Measurements from ENCODE around the gene SNRNP25.

GRCh38 chr16:33877-34647 is 19.6 kb upstream of the SNRNP25 start:
- no peak for TF ChIP-seq EZH2 (IDR thresholded peaks at IDR 0.05)
- TF ChIP-seq FOXP2 (optimal IDR thresholded peaks at IDR 0.05; ENCODE audit: control extremely low read depth, extremely low read length, insufficient read depth): no peak
- TF ChIP-seq POLR2AphosphoS5 (IDR thresholded peaks at IDR 0.05; ENCODE audit: borderline replicate concordance, low read depth, low read length): no peak

Data from SK-N-MC (cell line).